Stimulated activated CD4-positive, alpha-beta T cell treated with anti-CD3 and anti-CD28 coated beads, TNF-alpha, amount 100 ng/mL, for 1 hour (primary cell): ENCODE data around the gene PKIG.

Source experiments
- DNase-seq, 3 donors: peaks; one replicate each; pipeline ENCODE4 v3.0.0-alpha.2; 2020; ENCODE audit warnings: low read depth in 3 of 3, low spot score in 1 of 3

Gene PKIG

GRCh38 chr20:44657875-44658274 lies 75.5 kb downstream of the PKIG start:
- no peak for DNase-seq

- no peak for DNase-seq
Measured at GRCh38 chr20:44658810-44659209, 76.4 kb downstream of the PKIG start.

DNA sequence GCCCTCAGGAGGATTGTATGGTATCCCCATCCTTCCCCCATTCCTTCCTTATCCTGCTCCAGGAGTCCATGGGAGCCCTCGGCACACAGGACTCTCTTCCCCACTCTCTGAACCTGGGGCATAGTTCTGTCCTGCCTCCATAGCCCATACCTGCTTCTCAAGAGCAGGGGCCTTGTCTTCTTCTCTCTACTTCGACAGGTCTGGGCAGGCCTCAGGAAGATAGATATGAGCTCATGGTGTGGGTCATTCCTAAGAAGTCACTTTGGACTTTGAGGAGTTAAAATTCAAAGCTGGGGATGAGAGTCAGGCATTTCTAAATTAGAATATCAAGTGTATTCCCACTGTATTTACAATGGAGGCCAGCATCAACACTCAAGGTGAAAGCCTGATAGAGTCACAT lies 77.6 kb downstream of the PKIG start:
- DNase-seq, result no peak

GRCh38 chr20:44660581-44660980 lies 78.2 kb downstream of the PKIG start:
- DNase-seq, result no peak

DNA sequence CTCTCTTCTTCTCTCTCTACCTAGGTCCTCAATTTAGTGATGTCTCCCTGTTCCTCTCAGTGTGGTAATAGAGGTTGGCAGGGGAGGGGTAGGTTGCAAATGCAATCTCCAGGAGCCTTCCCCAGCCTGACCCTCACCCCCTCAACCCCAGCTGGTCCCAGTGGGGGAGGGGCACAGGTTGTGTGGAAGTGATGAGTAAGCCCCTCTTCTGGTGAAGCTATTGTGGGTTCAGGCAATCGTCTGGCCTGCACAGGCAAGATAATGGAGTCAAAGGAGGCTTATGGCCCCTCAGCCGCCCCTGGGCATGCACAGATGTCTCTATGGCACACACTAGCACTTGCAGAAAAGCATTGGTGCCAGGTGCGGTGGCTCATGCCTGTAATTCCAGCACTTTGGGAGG lies 79.9 kb downstream of the PKIG start:
- no peak for DNase-seq

DNA sequence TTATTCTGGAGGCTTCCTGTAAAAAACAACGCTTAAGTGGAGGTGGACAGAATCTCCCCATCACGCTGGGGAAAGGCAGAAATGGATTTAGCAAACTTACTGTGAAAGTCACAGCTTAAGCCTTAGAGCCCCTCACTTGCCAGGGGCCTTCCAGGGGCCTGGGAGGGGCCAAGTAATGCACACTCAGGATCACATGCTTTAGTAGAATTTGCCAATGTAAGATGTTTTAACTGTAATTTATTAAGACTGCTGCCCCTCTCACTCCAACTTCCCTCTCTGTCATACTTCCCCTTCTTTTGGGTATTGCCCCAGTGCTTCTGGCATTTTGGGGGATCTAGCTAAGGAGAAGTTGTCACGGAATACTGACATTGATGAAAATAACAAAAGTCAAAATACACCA lies 81.8 kb downstream of the PKIG start:
- DNase-seq, result no peak

GRCh38 chr20:44666066-44666465 lies 83.7 kb downstream of the PKIG start:
- DNase-seq, result no peak
